Activated CD8-positive, alpha-beta memory T cell treated with anti-CD3 and anti-CD28 coated beads, Interleukin-2, amount 50 U/mL, for 1 hour (primary cell): ENCODE measurements around the gene MDN1.

Experiments
- DNase-seq: peaks from one replicate; pipeline ENCODE4 v3.0.0-alpha.2; 2020; ENCODE audit errors: extremely low read depth

The MDN1 gene

DNA sequence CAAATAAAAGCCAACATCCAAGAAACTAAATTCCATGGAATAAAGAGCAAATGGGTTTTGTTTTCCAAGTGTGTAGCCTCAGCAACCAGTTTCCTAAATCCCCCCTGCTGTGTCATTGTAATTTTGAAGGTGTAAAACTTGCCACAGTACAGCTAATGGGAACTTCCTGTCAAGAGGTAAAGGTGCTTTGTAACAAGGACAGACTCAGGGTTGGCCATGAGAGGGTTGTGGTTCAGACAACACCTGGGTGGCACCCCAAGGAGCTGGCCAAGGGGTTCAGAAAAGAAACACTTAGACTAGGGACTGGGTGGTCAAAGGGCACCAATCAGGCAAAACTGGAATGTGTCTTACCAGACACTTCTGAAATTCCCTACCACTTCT is 128.7 kb downstream of the MDN1 start:
- no peak for DNase-seq

DNA sequence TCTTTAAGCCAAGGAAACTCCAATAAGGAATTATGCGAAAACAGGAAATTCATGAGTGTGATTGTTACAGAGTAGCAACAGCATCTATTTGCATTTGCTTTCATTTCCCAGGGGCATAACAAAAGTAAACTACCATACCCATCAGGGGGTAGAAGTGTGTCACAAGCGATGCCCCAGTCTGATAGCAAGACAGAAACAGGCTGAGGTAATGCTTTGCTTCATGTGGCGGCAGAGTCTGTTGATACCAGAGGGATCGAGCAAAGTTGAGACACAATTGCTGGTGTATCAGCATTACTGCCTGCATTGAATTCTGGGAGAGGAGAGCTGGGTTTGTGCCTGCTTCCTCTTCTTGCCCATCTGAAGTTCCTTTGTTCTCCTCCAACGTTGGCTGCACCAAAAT is 129.9 kb downstream of the MDN1 start:
- no peak for DNase-seq

DNA sequence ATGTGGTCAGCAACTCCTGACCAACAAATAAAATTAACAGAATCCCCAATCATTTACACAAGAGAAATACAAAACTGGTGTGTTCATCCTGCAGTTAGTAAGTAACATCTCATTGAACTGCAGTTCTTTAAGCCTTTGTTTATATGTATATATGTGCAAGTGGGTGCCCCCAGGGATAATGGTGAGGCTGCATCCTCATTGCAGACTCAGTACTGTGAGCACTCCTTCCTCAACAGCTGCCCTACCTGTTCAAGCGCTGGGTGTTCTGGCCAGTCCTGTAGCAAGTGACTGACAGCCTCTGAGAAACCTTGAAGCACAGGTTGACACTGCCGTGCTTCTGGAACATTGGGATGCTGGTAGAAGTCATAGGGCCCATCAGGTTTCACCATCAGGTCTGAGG is 131.3 kb downstream of the MDN1 start:
- DNase-seq, result no peak

DNA sequence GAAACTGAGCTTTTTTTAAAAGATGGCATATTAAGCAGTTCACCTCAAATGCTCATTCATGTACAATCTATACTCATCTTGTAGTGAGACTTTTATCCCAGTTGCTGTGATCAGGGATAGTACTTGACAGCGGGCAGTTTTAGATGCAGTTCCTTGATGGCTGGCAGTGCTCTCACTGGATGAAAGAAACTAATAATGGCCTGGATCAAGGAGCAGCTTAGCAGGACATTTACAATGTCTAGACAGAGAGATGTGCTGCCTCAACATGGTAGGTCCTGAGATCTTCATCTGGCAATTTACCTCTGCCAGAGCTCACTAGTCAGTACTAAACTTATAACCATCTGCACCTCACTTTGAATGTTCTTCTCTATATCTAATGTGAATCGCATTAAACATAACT is 134.3 kb downstream of the MDN1 start:
- no peak for DNase-seq

DNA sequence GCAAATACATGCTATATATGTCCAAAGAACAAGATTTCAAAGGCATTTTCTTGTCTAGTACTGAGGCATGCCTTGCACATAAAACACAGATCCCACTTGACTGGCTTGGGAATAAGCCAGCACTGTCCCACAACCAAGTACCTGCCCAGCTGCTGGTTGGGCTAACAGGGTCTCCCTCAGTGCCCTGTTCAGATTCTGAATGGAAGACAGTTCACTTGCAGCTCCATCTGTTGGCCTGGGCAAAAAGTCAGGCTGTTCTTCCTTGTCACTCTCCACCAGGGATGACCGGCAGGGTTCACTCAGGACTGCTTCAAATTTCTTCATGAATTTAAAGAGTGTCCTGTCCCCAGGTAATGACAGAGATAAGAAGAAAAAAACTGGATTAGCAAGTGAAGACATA is 136.6 kb downstream of the MDN1 start:
- no peak for DNase-seq

DNA sequence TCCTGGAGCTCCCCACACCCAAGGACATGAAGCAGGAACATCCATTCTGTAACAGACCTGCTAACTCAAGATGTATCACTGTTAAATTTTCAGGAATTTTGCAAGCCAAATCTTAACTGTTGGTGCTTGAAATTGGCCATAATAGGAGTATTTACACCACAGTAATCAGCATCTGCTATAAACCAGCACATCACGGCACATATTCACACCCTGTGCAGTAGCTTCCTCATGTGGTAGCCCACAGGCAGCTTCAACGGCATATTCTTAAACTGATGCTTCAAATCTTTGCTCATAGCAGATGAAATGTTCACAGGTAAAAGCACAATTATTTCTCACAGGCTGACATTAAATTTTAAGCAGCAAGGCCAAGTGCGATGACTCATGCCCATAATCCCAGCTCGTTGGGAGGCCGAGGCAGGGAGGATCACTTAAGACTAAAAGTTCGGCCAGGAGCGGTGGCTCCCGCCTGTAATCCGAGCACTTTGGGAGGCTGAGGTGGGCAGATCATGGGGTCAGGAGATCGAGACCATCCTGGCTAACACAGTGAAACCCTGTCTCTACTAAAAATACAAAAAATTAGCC is 137.5 kb downstream of the MDN1 start:
- no peak for DNase-seq

DNA sequence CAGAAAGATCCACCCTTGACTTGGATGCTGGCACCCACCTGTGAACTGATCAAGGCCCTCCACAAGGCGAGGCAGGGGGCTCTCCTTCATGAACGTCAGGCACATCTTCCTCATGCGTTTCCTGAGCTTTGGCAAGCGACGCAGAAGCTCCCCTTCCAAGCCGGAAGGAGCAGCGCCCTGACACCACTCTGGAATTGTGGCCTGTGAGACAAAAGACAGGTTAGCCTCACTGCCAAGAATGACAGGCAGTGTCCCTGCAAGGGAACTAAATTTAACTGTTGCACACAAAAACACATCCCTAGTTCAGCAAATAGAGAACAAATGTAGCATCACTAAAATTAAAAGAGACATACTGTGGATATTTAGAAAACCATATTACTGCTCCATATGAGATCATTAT is 139.0 kb downstream of the MDN1 start:
- no peak for DNase-seq

DNA sequence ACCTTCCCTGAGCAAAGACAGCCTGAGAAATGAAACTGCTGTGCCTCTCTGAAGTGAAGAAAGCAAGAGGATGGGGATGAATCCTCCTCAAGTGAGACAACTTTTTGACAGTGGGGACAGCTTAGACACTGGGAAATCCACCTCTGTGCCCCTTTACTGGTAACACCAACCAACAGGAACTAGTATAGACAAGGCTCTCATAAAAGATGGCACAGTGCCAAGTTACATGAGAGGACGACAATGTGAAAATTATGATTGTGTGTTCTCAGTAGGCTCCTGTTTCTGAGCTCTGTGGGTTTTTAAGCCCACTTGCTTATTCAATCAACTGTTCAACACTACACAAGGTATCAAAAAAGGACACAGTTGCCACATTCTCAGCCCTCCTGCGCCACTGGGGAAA is 139.4 kb downstream of the MDN1 start:
- no peak for DNase-seq

DNA sequence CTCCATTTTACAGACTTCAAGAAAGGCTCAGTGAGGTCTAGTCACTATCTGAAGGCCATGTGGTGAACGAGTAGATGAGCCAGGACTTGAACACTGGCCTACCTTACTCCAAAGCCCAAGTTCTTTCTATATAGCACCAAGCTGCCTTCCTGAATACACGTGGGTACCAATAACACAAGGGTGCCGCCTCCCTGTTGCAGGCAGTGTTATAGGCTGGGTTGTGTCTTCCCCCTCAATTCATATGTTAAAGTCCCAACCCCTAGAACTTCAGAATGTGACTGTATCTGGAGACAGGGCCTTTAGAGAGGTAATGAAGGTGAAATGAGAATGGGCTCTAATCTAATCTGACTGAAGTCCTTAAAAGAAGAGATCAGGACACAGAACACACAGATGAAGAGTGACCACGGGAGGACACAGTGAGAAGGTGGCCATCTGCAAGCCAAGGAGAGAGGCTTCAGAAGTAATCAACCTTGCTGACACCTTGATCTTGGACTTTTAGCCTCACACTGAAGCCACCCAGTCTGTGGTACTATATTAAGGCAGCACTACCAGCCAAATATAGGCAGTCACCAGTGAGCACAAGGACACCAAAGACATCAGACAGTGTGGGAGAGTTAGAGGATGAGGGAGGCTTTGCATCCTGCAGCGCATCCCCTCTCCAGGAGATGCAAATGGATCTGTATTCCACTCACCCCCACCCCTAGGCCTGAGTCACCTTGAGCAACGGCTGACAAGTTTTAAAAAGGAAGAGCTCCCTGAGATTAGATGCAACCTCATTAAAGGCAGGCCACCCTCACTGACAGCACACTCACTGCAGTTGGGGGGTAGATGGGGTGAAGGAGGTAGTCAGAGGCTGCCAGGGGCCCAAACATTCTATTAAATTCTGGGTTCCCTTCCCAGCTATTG is 140.1 kb downstream of the MDN1 start:
- DNase-seq, result no peak

DNA sequence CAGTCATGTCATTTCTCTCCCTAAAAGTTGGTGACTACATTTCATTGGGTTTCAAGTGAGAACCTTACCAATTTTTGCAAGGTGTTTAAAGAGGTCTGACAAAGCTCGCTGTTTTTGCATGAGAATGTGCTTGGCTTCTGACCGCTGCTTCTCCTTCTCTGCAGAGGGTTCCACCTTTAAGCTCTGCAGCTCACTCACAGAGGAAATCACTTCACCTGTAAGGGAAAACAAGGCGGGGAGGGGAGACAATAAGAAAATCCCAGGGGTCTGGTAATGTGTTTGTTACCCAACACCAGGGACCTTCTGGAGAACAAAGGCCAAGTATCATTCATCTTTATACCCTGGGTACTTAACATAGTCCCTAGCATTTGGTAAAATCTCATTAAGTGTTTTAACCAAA is 141.1 kb downstream of the MDN1 start:
- DNase-seq, result no peak

DNA sequence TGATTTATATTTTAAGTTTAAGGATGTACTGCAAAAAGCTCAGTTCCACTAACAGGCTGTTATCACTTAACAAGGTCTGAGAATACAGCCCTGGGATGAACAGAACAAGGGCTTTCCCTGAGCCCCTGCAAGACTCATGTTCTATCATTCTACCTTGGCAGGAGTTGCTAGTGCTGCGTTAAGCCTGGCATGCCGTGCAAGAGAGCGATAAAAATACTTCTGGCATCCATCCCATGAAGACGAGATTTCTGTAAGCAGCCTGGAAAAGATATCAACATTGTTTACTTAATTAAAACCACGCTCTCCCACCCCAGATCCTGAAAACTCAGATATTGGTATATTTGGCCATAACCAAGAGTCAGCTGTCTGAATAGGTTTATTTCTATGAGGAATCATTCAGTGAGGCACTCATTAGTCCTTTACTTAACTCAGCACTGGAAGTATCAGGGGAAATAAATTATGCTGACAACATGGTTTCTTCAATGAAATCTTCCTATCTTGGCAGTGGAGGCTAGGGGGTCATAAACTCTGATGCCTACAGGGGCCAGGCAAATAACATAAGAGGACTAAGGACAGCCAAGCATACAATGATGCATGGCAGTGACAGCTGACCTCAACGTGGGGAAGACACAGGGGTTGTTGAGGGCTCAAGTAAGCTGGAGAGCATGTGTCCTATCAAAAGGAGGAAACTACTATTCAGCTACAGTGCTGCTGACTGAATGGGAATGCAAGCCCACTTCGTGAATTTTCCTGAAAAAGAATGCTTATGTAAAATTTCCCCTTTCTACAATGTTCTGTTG is 143.4 kb downstream of the MDN1 start:
- DNase-seq, result no peak

DNA sequence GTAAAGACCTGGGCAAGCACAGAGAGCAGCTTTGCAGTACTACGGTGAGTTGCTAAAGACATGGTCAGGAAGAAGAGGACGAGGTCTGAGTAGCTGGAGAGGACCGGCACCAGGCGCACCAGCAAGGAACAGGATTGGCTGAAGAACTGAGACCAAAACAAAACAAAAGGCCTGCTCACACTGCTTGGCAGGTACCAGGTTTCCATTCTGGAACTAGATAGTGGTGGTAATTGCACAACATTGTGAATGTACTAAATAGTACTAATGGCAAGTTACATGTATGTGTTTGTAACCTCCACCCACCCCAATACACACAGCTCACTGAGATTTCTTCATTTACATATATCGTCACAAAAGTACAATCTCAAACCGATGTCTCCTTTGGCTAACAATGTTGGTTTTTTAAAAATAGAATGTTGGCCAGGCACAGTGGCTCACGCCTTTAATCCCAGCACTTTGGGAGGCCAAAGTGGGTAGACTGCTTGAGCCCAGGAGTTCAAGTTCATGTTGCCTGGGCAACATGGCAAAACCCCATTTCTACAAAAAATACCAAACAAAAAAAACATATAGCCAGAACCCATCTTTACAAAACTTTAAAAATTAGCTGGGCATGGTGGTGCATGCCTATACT is 148.5 kb downstream of the MDN1 start:
- no peak for DNase-seq

DNA sequence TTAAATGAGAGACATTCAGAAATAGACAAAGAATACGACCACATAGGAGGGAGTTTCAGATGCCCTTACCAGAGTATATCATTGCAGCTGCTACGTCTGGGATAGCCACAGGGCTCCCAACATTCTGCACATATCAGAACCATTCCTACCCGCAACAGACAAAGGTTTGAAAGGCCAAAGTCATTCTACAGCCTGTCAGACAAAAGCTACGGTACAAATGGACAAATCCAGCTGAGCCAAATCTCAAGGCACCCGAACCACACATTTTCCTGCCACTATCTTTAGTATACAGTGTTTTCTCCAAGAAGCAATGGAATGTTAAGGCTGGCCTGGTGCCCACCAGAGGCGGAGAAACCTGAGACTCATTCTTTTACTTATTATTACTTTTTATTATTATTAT is 150.6 kb downstream of the MDN1 start:
- no peak for DNase-seq

DNA sequence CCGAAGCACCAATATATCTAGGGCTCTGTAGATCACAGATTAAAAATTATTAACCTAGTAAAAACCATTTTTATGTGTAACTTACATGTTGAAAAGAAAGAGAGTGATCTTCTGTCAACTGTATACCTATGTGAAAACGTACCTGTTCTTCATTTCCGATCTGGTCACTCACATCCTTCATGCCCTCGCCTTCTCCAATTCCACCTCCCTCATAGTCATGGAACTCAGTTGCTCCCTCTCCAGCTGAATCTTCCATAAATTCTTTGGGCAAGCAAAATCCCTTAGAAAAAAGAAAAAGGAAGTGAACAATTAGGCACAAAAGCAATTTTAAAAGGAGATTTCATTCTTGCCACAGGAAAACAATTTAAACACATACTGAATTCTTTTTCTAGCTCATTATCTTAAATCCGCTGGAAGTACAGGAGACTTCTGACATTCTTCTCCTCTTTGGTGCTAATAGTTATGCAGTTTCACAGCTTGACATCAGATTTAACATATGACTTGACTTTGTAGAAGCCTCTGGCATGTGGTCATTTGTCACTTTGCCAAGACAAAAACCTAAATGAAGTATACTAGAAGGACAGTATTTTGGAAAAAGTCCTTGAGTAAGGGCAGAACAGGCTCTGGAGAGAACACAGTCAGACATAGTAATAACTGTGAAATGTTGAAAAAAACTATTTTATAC is 151.6 kb downstream of the MDN1 start:
- DNase-seq, result no peak

DNA sequence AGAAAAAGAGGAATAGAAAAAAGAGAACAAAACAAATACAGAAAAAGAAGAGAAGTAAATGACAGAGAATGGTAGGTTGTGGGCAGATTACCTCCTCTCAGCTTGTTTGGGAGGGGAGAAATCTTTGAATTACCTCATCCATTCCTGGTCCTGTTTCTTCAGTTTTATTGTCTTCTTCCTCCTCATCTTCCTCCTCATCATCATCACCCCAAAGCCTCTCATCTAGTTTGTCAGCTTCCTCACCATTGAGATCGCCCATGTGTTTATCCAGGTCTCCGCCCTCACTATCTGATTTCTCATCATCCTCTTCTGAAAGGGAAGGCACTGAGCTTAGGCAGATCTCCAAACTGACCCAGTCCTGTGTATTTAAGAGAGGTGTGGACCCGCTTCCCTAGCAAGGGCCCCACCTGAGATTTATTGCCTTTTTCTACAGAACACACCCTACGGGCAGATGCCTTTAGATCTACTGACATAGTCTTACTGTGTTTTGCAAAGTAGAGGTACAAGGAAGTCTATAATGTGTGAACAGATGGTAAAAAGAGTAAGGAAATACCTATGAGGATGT is 156.9 kb downstream of the MDN1 start:
- DNase-seq, result no peak

DNA sequence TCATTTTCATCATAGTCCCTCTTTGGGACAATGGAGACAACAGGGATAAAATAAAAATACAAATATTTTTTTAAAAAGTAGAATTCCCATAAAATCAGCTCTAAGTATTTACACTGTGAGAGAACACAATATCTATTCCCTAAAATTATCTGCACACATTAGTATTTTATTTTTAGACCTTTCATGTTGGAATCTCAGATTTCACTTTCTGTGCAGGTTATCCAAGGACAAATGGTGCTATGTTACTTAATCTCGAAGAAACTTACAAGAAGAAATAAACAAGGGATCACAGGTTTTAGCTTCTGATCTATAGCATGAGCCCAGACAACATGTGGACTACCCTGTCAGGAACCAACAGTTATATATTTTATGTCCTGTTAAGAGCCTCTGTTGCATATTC is 158.0 kb downstream of the MDN1 start:
- no peak for DNase-seq

DNA sequence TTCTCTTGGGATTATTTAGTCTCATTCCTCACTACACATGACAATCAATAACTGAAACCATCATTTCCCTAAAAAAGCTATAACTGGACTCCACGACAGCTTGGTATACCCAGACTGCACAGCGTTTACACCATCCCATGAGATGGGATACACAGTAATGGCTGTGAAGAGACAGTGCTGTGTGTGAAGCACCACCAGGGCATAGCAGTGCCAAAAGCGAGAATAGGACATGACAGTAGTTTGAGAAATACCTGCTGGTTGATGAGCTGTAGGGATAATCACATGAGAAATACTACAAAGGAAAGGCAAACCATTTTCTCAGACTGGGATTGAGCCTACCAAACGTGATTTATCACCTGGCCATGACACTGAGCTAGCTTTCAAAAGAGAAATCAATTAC is 158.6 kb downstream of the MDN1 start:
- no peak for DNase-seq

DNA sequence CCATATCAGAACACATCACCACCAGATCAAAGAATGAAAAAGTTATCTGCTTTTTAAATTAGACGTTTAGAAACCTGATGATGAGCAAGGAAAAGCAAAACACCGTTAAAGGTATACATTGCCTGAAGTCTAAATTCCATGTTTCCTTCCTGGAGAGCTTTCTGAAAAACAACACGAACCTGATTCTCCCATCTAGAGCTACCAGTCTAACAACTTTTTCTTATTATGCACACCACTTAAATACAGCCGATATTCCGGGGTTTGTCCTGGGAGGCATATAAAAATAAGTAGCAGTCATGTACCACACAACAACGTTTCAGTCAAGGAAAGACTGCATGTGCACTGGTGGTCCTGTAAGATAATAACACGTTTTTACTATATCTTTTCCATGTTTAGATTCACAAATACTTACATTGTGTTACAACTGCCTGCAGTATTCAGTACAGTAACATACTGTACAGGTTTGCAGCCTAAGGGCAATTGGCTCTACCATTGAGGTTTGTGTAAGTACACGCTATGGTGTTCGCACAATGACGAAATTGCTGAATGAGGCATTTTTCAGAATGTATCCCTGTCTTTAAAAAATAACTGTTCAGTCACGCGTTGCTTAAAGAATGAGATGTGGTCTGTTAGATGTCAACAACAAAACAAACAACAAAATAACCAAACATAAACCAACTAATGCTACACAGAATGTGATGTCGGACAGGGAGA is 162.0 kb downstream of the MDN1 start:
- no peak for DNase-seq

DNA sequence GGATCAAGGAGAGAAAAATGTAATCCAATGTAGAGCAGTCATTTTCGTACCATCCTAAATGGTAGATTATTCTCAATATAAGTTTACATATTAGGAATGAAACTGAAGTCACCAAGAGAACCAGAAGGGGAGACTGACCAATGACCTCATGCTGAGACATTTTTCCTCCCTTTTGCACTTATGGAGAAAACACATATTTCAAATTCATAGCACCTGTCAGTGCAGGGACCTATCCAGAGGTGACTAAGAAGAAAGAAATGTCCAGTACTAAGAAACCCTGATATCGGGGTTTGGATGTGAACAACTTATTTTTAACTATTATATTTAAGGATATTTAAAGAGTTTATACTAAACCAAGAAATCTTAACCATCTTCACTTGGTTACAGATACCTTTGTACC is 164.5 kb downstream of the MDN1 start:
- no peak for DNase-seq

DNA sequence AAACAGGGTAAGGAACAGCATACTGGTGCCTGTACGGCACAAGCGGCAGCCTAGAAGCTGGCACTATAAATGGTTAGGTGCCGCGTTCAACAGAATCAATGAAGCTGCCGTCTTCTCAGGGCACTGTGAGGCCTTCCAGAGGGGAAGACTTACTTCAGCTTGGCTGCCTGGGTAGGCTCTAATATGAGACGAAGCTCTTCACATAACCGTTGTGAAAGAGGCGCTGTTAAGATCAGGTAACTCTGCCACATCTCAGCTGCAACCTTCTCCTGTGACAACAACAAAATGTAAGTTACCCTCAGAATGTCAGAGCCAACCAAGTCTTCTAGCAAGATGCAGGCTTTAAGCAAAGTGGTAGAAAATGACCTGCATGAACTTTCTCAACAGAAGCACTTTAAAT is 169.0 kb downstream of the MDN1 start:
- no peak for DNase-seq

DNA sequence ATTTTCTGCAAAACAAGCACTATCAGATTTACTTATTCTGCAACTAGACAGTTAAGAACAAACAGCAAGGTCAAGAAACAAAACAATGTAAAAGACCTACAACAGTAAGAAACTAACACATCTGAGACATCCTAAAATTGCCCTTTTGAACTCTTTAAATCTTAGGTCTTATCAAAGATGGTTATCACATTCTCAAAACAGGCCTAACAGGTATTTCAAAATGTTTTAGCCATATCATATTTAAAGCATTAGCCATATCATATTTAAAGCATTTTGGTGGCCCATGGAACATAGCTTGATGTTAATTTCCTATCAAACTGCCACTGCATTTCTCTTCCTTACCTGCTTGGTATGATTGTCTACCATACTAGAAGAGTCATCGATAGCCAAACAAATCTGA is 169.9 kb downstream of the MDN1 start:
- DNase-seq, result no peak
